Pancreas (tissue), 10 donors: ENCODE data around the gene SIGLEC11. TPM values are rescaled to one million over a fixed set of nuclear protein-coding genes. Genes with fewer than 3 reads are reported as not detected.

Experiments
- ATAC-seq, 4 donors: fragments of 200-7000 bp; cut with Tn5 transposase; one replicate each; pipeline versions ENCODE4 v1.8.0 to v1.9.1; 2020; ENCODE audit warnings: mild to moderate bottlenecking in 4 of 4, moderate library complexity in 4 of 4
- DNase-seq, 6 donors: peaks; one replicate each; pipeline ENCODE4 v3.0.0-alpha.2; 2020
- FAIRE-seq: peaks from 2 replicates; lab custom pipeline; 2012; peaks lifted over from hg19 to GRCh38; lab: Jason Lieb, UNC
- H3K27ac ChIP-seq, 4 donors: fragments of 200-600 bp; sonication (generic); 1 replicate in 3 of 4; 2 replicates in 1 of 4; pipeline versions ENCODE4 v1.5.0 to v1.8.0; 2020
- H3K27me3 ChIP-seq, 4 donors: fragments of 200-600 bp; one replicate each; pipeline ENCODE4 v1.8.0; 2021
- H3K36me3 ChIP-seq, 3 donors: fragments of 200-600 bp; sonication (generic) in 1 of 3; one replicate each; pipeline versions ENCODE4 v1.5.0 to v1.8.0; 2020 to 2021
- H3K4me1 ChIP-seq, 3 donors: fragments of 200-600 bp; one replicate each; pipeline ENCODE4 v1.8.0; 2021
- H3K4me3 ChIP-seq, 4 donors: fragments of 200-600 bp; sonication (generic) in 2 of 4; one replicate each; pipeline versions ENCODE4 v1.5.0 to v1.8.0; 2020 to 2021
- H3K9me3 ChIP-seq, 4 donors: fragments of 200-600 bp; one replicate each; pipeline ENCODE4 v1.8.0; 2021
- WGBS, 2 donors: extraction: QIAGEN DNeasy Blood & Tissue Kit; methylation state at CpG; one replicate each; pipeline ENCODE4 v1.1.7; 2013; 5-methylcytosine and 5-hydroxymethylcytosine counted together
- intact Hi-C, 3 donors: fragments of 100-400 bp; cut with DNase I; formaldehyde crosslinking; loops; one replicate each; pipeline versions ENCODE4 v1.11.1 to v1.14.2; 2022
- polyA plus RNA-seq, 2 donors: library from polyadenylated mRNA; stranded (reverse); fragments of 200-250 nt; gene quantifications; one replicate each; pipeline ENCODE4 v1.2.3, GENCODE V29; 2013
- total RNA-seq, 6 donors: library from RNA; stranded (reverse); fragmentation: NEBNext Ultra II Directional in 4 of 6; extraction: Animal tissue kit (Norgen Biotek cat#: 25700) in 4 of 6; gene quantifications; one replicate each; pipeline versions ENCODE4 v1.2.1 to v1.2.4, GENCODE V29; 2021 to 2023
- TF ChIP-seq, protein P1 (sequence below), 4 donors: fragments of 200-600 bp; sonication (generic) in 3 of 4; IDR thresholded peaks; one replicate each; pipeline versions ENCODE4 v1.5.0 to v1.8.0; 2021; ENCODE audit warnings: antibody characterized with exemption in 4 of 4
- donor health status: healthy with polysubstance abuse.
- donor health status: DM: no; HTN: no; CAD: no; lungs with moderate emphysema.
- donor health status: DM: no; HTN: no; CAD: no.
- donor health status: control.
- donor health status: control.
- donor health status: Bipolar disorder and iron deficiency.
- donor health status: DM: yes; HTN: yes; CAD: no.
- donor health status: DM: no; HTN: no; CAD: no.
- donor health status: DM: no; HTN: no; CAD: no.
- donor health status: DM: yes; HTN: yes; CAD: no.

Gene SIGLEC11
- total and polyA plus RNA-seq, 8 donors, result 0.14 to 26.5 (median 1.6) TPM

DNA sequence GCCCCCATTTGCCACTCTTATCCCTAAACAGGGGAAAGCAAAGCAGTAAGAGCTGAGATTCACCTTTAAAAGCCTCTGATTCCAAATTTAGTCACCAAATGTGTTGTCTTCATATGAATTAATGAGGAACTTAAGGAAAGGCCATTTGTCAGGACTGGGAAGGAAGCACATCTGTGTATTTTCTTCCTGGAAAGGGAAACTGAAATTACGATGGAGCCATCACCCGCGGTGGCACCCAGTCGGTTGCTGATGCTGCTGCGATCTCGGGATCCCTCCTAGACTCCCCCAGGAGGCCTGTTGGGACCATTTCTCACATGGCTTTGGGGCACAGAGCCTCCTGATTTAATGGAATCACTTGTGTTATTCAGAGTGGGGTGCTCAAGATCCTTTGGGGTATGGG lies 56.8 kb downstream of the SIGLEC11 start:
- WGBS, 2 donors, result 67% methylated on average over 6 of the region's 6 CpGs
- intact Hi-C loops, result no loop called here

More for the DNA sequence above, 56.8 kb downstream of the SIGLEC11 start:
- TF ChIP-seq, protein P1, sequence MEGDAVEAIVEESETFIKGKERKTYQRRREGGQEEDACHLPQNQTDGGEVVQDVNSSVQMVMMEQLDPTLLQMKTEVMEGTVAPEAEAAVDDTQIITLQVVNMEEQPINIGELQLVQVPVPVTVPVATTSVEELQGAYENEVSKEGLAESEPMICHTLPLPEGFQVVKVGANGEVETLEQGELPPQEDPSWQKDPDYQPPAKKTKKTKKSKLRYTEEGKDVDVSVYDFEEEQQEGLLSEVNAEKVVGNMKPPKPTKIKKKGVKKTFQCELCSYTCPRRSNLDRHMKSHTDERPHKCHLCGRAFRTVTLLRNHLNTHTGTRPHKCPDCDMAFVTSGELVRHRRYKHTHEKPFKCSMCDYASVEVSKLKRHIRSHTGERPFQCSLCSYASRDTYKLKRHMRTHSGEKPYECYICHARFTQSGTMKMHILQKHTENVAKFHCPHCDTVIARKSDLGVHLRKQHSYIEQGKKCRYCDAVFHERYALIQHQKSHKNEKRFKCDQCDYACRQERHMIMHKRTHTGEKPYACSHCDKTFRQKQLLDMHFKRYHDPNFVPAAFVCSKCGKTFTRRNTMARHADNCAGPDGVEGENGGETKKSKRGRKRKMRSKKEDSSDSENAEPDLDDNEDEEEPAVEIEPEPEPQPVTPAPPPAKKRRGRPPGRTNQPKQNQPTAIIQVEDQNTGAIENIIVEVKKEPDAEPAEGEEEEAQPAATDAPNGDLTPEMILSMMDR (IDR thresholded peaks at IDR 0.05), result no peak
- Histone ChIP-seq H3K36me3 (peaks cover 0 to 8% (median 3%) of the 10 kb centered on the region in 3 donors), H3K27ac (no peak overlapping the region), H3K4me1 (no peaks in the 10 kb centered on the region), H3K9me3 (no peaks in the 10 kb centered on the region), H3K4me3 (no peak overlapping the region), H3K27me3 (no peaks in the 10 kb centered on the region)
- peak in 1 of 4 donors; percentile 12 for ATAC-seq
- no peak for FAIRE-seq
- no peak for DNase-seq

Other genes with a start within 250 kb of the SIGLEC11 start
- under 1 TPM in 3 of 6 donors, not detected in 3; 0.08 to 0.34 (median 0.09) TPM for gene TSKS, start 197.9 kb downstream of the SIGLEC11 start, total RNA-seq
- under 1 TPM; 0.35 to 0.76 TPM for gene TSKS, start 197.9 kb downstream of the SIGLEC11 start, polyA plus RNA-seq
- gene AP2A1, start 194.2 kb downstream of the SIGLEC11 start, total RNA-seq, result 10 to 100 TPM; 29.3 to 42.8 (median 34.2) TPM
- 10 to 100 TPM; 27.1 to 29.0 TPM for gene AP2A1, start 194.2 kb downstream of the SIGLEC11 start, polyA plus RNA-seq
- 10 to 100 TPM in 3 of 6 donors, 1 to 10 TPM in 3; 8.8 to 22.3 (median 12.1) TPM for gene FUZ, start 147.9 kb downstream of the SIGLEC11 start, total RNA-seq
- gene FUZ, start 147.9 kb downstream of the SIGLEC11 start, polyA plus RNA-seq, result 10 to 100 TPM; 24.3 to 30.3 TPM
- 10 to 100 TPM; 19.4 to 34.9 (median 24.3) TPM for gene MED25, start 142.9 kb downstream of the SIGLEC11 start, total RNA-seq
- 10 to 100 TPM; 56.8 to 60.0 TPM for gene MED25, start 142.9 kb downstream of the SIGLEC11 start, polyA plus RNA-seq
- gene PTOV1, start 110.0 kb downstream of the SIGLEC11 start, total RNA-seq, result 100 to 1,000 TPM in 1 of 6 donors, 10 to 100 TPM in 5; 48.8 to 116 (median 72.8) TPM
- 100 to 1,000 TPM; 177 to 191 TPM for gene PTOV1, start 110.0 kb downstream of the SIGLEC11 start, polyA plus RNA-seq
- 10 to 100 TPM; 28.7 to 52.4 (median 34.6) TPM for gene PNKP, start 93.6 kb downstream of the SIGLEC11 start, total RNA-seq
- gene PNKP, start 93.6 kb downstream of the SIGLEC11 start, polyA plus RNA-seq, result 100 to 1,000 TPM in 1 of 2 donors, 10 to 100 TPM in 1; 76.0 to 154 TPM
- 10 to 100 TPM; 13.8 to 22.1 (median 16.2) TPM for gene AKT1S1, start 83.8 kb downstream of the SIGLEC11 start, total RNA-seq
- 10 to 100 TPM; 22.7 to 31.1 TPM for gene AKT1S1, start 83.8 kb downstream of the SIGLEC11 start, polyA plus RNA-seq
- 10 to 100 TPM; 21.0 to 34.3 (median 29.9) TPM for gene TBC1D17, start 83.5 kb downstream of the SIGLEC11 start, total RNA-seq
- 10 to 100 TPM; 74.0 to 99.3 TPM for gene TBC1D17, start 83.5 kb downstream of the SIGLEC11 start, polyA plus RNA-seq
- gene IL4I1, start 64.3 kb downstream of the SIGLEC11 start, total RNA-seq, result 1 to 10 TPM in 2 of 6 donors, under 1 TPM in 4; 0.23 to 4.0 (median 0.63) TPM
- gene IL4I1, start 64.3 kb downstream of the SIGLEC11 start, polyA plus RNA-seq, result 1 to 10 TPM in 1 of 2 donors, under 1 TPM in 1; 0.45 to 1.1 TPM
- 10 to 100 TPM in 3 of 6 donors, 1 to 10 TPM in 3; 8.2 to 16.6 (median 11.2) TPM for gene ATF5, start 32.0 kb downstream of the SIGLEC11 start, total RNA-seq
- gene ATF5, start 32.0 kb downstream of the SIGLEC11 start, polyA plus RNA-seq, result 10 to 100 TPM; 16.0 to 25.7 TPM
- 10 to 100 TPM; 11.4 to 26.4 (median 15.0) TPM for gene NUP62, start 31.7 kb downstream of the SIGLEC11 start, total RNA-seq
- 10 to 100 TPM; 19.6 to 20.7 TPM for gene NUP62, start 31.7 kb downstream of the SIGLEC11 start, polyA plus RNA-seq
- 10 to 100 TPM; 14.4 to 32.4 (median 18.2) TPM for gene VRK3, start 64.2 kb upstream of the SIGLEC11 start, total RNA-seq
- gene VRK3, start 64.2 kb upstream of the SIGLEC11 start, polyA plus RNA-seq, result 10 to 100 TPM; 16.8 to 17.4 TPM
- 1 to 10 TPM; 3.7 to 6.3 (median 4.2) TPM for gene ZNF473, start 64.8 kb upstream of the SIGLEC11 start, total RNA-seq
- 1 to 10 TPM; 1.9 to 2.8 TPM for gene ZNF473, start 64.8 kb upstream of the SIGLEC11 start, polyA plus RNA-seq
- not detected for gene IZUMO2, start 202.1 kb upstream of the SIGLEC11 start, total RNA-seq
- gene IZUMO2, start 202.1 kb upstream of the SIGLEC11 start, polyA plus RNA-seq, result not detected
- gene MYH14, start 242.4 kb upstream of the SIGLEC11 start, total RNA-seq, result 10 to 100 TPM; 30.7 to 75.7 (median 34.4) TPM
- 10 to 100 TPM; 21.4 to 74.4 TPM for gene MYH14, start 242.4 kb upstream of the SIGLEC11 start, polyA plus RNA-seq